WI38 (cell line): ENCODE results near the gene NEGR1.

Experiments
- H3K4me3 ChIP-seq: 2 replicates; pipeline ENCODE4 v1.5.1; 2011; ENCODE audit warnings: low read depth, mild to moderate bottlenecking, control low read depth, low read length
- TF ChIP-seq, protein P1 (sequence below): IDR thresholded peaks from 2 replicates; pipeline ENCODE4 v1.5.1; 2012; ENCODE audit warnings: low read depth, mild to moderate bottlenecking, control low read depth, low read length

NEGR1 gene

DNA sequence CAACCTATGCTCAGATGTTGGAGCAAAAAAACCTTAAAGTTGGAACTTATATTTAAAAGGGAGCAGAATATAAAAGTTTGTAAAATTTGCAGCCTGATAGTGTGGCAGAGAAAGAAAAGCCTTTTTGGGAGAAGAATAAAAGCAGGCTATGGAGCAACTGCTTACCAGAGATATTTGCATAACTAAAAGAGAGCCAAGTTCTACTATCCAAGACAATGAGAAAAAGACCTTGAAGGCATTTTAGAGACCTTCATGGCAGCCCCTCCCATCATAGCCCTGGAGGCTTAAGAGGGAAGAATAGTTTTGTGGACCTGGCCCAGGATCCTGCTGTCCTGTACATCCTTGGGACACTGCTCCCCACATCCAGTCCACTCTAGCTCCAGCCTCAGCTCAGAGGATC lies 889.0 kb downstream of the NEGR1 start:
- TF ChIP-seq, protein P1, sequence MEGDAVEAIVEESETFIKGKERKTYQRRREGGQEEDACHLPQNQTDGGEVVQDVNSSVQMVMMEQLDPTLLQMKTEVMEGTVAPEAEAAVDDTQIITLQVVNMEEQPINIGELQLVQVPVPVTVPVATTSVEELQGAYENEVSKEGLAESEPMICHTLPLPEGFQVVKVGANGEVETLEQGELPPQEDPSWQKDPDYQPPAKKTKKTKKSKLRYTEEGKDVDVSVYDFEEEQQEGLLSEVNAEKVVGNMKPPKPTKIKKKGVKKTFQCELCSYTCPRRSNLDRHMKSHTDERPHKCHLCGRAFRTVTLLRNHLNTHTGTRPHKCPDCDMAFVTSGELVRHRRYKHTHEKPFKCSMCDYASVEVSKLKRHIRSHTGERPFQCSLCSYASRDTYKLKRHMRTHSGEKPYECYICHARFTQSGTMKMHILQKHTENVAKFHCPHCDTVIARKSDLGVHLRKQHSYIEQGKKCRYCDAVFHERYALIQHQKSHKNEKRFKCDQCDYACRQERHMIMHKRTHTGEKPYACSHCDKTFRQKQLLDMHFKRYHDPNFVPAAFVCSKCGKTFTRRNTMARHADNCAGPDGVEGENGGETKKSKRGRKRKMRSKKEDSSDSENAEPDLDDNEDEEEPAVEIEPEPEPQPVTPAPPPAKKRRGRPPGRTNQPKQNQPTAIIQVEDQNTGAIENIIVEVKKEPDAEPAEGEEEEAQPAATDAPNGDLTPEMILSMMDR = no peak

DNA sequence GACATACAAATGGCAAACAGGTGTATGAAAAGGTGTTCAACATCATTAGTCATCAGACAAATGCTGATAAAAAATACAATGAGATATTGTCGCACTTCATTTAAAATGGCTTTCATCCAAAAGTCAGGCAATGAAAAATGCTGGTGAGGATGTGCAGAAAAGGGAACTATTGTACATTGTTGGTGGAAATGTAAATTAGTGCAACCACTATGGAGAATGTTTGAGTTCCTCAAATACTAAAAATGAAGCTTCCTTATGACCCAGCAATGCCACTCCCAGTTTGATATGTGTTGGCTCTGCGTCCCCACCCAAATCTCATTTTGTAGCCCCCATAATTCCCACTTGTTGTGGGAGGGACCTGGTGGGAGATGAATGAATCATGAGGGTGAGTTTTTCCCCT lies 891.8 kb downstream of the NEGR1 start:
- no peak overlapping the region for H3K4me3 ChIP-seq
- TF ChIP-seq, protein P1 = no peak

More for the DNA sequence above, 889.0 kb downstream of the NEGR1 start:
- no peak overlapping the region for H3K4me3 ChIP-seq

DNA sequence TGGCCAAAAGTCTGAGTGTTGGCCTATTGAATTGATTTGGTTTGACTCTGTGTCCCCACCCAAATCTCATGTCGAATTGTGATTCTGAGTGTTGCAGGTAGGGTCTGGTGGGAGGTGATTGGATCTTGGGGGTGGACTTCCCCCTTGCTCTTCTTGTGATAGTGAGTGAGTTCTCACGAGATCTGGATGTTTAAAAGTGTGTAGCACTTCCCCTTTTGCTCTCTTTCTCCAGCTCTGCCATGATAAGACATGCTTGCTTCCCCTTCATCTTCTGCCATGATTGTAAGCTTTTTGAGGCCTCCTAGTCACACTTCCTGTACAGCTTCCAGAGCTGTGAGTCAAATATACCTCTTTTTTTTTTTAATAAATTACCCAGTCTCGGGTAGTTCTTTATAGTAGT lies 904.5 kb downstream of the NEGR1 start:
- H3K4me3 ChIP-seq = no peak overlapping the region
- TF ChIP-seq, protein P1 = no peak

DNA sequence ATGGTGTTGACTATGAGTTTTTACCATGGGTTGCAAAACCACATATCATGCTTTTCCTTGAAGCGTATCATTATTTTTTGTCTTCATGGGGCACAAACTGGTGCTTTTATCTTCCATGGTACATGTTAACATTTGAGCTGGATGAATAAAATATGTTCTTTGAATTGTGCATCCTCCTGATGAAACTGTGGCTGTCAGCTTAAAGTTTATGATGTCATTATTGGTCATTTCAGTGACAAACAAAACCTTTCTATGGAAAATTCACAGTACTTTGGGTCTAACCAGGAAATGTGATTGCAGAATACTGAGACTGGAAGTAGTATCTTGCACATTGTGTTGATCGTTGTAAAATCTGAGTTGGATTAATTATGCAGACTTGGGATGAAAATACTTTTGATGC lies 909.8 kb downstream of the NEGR1 start:
- TF ChIP-seq, protein P1 = no peak
- H3K4me3 ChIP-seq = no peak overlapping the region

DNA sequence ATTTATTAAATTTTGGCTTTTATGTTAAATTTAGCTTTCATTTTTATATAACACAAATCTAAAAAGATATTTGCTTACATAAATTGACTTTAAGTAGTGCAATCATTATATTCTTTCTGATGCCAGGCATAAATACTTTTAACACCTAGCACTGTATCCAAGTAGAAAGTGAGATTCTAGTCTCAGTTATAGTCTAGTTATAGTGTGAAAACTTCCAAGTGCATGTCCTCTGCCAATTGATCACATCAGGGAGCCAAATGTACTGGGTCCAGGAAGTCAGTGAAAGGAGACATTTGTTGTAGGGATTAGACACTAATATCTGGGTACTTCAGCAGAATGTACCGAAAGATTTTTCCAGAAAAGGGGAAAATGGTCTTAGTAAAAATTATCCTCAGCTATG lies 910.8 kb downstream of the NEGR1 start:
- TF ChIP-seq, protein P1 = no peak

DNA sequence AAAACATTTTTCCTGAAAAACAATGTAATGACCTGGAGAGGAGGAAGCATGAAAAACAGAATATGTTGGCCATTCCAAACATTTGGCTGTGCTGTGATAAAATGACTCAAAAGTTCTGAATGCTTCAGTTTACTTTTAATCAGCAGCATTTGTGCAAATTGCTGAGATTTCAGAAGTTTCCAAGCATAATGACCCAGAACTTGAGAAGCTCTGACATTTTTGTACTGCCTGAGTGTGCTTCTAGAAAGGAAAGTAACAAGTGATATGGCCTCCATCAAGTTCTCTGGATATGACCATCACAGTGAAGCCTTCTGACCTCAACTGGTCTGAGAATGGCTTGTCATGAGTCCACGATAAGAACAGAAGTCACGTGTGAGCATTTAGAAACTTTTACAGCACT lies 918.1 kb downstream of the NEGR1 start:
- H3K4me3 ChIP-seq = no peak overlapping the region
- TF ChIP-seq, protein P1 = no peak

More for the DNA sequence above, 910.8 kb downstream of the NEGR1 start:
- no peak overlapping the region for H3K4me3 ChIP-seq

DNA sequence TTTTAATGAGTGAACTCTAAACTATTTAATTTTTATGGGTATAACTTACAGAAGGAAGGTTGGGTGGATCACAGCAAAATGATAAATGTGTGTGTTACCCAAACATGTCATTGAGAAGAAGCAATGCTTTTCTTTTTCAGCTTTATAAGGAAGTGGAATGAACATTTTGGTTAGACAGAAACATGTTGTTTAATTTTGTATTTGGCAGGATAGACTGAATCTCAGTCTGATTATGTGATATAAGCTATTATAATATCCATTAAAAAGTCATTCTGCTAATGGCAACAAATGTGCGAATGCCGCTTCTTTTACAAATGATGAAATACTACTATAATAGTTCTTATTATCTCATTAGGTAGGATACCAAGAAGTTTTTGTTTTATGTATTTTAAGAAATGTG lies 919.6 kb downstream of the NEGR1 start:
- TF ChIP-seq, protein P1 = no peak
- no peak overlapping the region for H3K4me3 ChIP-seq
